ENCODE data around the gene TTC7B.

- TF ChIP-seq POLR2A (IDR thresholded peaks at IDR 0.05; ENCODE audit: low read depth, low read length) (no peak), CTCF (IDR thresholded peaks at IDR 0.05; ENCODE audit: extremely low read depth in 1 of 2, insufficient read depth in 1 of 2, low read depth in 1 of 2, low read length in 2 of 2) (no peak), POLR2AphosphoS5 (IDR thresholded peaks at IDR 0.05; ENCODE audit: insufficient read depth, low read depth, low read length) (no peak), MAX (IDR thresholded peaks at IDR 0.05; ENCODE audit: insufficient read depth, insufficient read length) (no peak), EZH2 (IDR thresholded peaks at IDR 0.05; ENCODE audit: borderline replicate concordance, low read depth, low read length, severe bottlenecking) (no peak), FOS (IDR thresholded peaks at IDR 0.05; ENCODE audit: borderline replicate concordance, insufficient read depth, low read length) (no peak), JUN (IDR thresholded peaks at IDR 0.05; ENCODE audit: borderline replicate concordance, insufficient read depth, insufficient read length, low read depth) (no peak)
Measured at GRCh38 chr14:90510159-90510558, 306.1 kb downstream of the TTC7B start.

All from endothelial cell of umbilical vein (primary cell).